HG03060 (cell line): ENCODE measurements around the gene UMAD1.

Experiments
- ATAC-seq: cut with Tn5 transposase; IDR thresholded peaks from one replicate; pipeline ENCODE4 v1.9.1; 2021; ENCODE audit warnings: low read depth, moderate number of reproducible peaks; ENCODE audit not compliant: unreplicated experiment

The UMAD1 gene

DNA sequence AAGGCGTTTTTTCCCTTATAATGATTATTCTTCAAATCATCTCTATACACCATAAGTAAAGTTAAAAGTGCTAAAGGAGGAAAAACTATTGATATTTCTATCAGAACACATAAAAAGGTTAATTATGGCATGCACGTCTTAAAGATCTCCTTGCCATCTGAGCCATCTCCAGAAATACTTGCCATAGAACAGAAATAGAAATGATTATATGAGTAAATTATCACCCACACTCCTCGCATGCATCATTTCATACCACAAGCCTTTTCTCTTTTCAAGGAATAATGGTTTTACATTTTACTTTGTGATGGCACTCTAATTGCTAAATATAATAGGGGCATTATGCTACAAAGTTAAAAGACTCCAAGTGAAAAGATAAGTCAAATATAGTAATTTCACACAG is 272.4 kb downstream of the UMAD1 start:
- ATAC-seq: no peak

GRCh38 chr7:7913504-7913903 is 273.0 kb downstream of the UMAD1 start:
- ATAC-seq: no peak

DNA sequence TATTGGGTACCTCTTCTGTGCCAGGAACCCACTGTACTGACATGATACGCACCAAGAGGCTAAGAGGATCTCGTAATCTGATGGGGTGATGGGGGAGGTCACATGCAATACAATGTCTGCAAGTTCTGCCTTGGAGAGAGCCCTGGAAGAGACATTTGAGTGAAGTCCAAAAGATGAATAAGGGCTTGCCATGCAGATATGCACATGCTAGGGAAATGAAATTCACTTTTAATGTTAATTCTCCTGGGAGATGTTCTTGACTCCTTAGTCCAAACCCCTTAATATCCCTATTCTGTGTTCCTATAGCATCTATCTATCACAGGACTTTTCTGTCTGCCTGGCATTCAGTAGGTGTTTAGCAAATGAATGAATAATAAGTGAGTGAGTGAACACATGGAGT is 274.0 kb downstream of the UMAD1 start:
- ATAC-seq: no peak

DNA sequence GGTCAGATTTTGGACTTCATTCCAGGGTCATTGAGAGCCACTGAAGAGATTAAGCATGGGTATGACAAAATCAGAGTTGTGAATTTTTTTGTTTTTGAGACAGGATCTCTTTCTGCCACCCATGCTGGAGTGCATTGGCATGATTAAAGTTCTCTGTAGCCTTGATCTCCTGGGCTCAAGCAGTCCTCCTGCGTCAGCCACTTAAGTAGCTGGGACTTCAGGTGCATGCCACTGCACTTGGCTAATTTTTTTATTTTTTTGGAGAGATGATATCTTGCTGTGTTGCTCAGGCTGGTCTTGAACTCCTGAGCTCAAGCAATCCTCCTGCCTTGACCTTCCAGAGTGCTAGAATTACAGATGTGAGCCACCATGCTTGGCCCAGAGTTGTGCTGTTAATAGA is 275.5 kb downstream of the UMAD1 start:
- ATAC-seq: no peak

GRCh38 chr7:7917593-7917992 is 277.0 kb downstream of the UMAD1 start:
- ATAC-seq: no peak

- no peak for ATAC-seq
These were observed 278.3 kb downstream of the UMAD1 start for GRCh38 chr7:7918736-7919448.

DNA sequence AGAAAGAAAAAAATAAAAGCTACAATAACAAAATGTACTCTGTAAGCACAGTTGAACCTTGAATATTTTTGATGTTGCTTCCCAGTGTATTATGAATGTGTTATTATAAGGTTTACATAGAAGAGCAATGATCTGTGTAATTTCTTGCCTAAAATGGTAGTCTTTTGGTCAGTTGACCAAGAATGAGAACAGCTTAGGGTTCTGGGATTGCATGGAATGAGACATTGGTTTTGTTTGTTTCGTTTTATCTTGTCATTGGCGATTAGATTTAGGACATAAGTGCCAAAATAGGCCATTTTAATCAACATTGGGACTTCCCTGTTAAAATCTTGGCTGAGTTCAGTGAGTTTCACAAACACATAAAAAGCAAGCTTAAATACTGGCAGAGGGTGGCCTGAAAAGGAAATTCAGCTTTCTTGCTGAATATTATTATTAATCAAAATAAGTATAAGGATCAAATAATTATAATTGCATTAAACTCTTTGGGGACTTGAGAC is 278.9 kb downstream of the UMAD1 start:
- no peak for ATAC-seq

GRCh38 chr7:7920056-7920455 is 279.5 kb downstream of the UMAD1 start:
- no peak for ATAC-seq

DNA sequence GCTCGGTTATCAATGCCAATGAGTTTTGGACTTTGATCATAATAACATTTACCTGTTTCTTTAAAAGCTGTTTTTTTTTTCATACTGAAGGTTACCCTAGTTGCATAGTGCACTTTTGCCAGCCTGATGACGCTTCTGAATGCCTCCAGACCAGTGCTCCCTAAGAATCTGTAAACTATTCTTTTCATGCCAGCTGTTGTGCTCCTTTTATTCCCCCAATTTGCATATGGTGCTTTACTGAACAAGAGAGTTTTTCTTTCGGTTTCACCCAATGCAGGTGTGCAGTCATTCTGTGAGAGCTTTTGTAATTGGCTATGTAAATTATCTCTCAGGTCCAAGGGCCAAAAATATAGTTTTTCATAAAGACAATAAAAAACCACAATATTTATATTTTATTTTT is 279.9 kb downstream of the UMAD1 start:
- ATAC-seq: peak; percentile 91

- ATAC-seq: no peak
These were observed 281.3 kb downstream of the UMAD1 start for GRCh38 chr7:7921830-7922229.

- ATAC-seq: no peak
These were observed 282.3 kb downstream of the UMAD1 start for GRCh38 chr7:7922684-7923385.

- ATAC-seq: no peak
These were observed 283.3 kb downstream of the UMAD1 start for GRCh38 chr7:7923818-7924217.

- ATAC-seq: no peak
These were observed 283.8 kb downstream of the UMAD1 start for GRCh38 chr7:7924303-7924702.
